NB4 (cell line): ENCODE measurements around the gene TSEN54.

Experiments
- DNase-seq: peaks from one replicate; pipeline ENCODE4 v3.0.0; 2010; ENCODE audit warnings: low read depth
- H3K4me3 ChIP-seq: one replicate; pipeline ENCODE4 v1.5.1; 2011; ENCODE audit warnings: mild to moderate bottlenecking, low read depth, low read length, moderate library complexity
- CTCF ChIP-seq: IDR thresholded peaks from one replicate; pipeline ENCODE4 v1.5.1; 2012; ENCODE audit warnings: low read depth, low read length
- MAX ChIP-seq: IDR thresholded peaks from 2 replicates; pipeline ENCODE4 v1.6.1; 2011; ENCODE audit warnings: low read depth, low read length
- MYC ChIP-seq: IDR thresholded peaks from 2 replicates; pipeline ENCODE4 v1.6.1; 2011; ENCODE audit warnings: low read depth, low read length
- POLR2A ChIP-seq: IDR thresholded peaks from 2 replicates; pipeline ENCODE4 v1.6.1; 2011; ENCODE audit warnings: mild to moderate bottlenecking; ENCODE audit not compliant: insufficient read length; ENCODE audit errors: extremely low read depth

Gene TSEN54

GRCh38 chr17:75565066-75565465 is 48.7 kb downstream of the TSEN54 start:
- TF ChIP-seq POLR2A (no peak), CTCF (no peak), MYC (no peak), MAX (no peak)
- no peak overlapping the region for H3K4me3 ChIP-seq
- peak; percentile 84 for DNase-seq

GRCh38 chr17:75565618-75566017 is 49.3 kb downstream of the TSEN54 start:
- TF ChIP-seq MAX, result no peak
- no peak for TF ChIP-seq POLR2A
- TF ChIP-seq MYC, result no peak
- no peak for TF ChIP-seq CTCF
- DNase-seq, result no peak
- H3K4me3 ChIP-seq, result no peak overlapping the region

GRCh38 chr17:75566416-75566815 is 50.1 kb downstream of the TSEN54 start:
- TF ChIP-seq POLR2A (no peak), MAX (no peak), CTCF (no peak), MYC (no peak)
- DNase-seq, result no peak
- no peak overlapping the region for H3K4me3 ChIP-seq

GRCh38 chr17:75566834-75567233 is 50.5 kb downstream of the TSEN54 start:
- DNase-seq, result no peak
- no peak overlapping the region for H3K4me3 ChIP-seq
- TF ChIP-seq MAX (no peak), MYC (no peak), CTCF (no peak), POLR2A (no peak)

- H3K4me3 ChIP-seq, result no peak overlapping the region
- TF ChIP-seq MAX (no peak), MYC (no peak), POLR2A (no peak), CTCF (no peak)
- no peak for DNase-seq
Observed at GRCh38 chr17:75568412-75569255, 52.3 kb downstream of the TSEN54 start.
